ENCODE data around the gene MFAP3. TPM values are rescaled to one million over a fixed set of nuclear protein-coding genes. Genes with fewer than 3 reads are reported as not detected.

The MFAP3 gene
- total RNA-seq, 1 donor from 2014 or later: 37.9 TPM

DNA sequence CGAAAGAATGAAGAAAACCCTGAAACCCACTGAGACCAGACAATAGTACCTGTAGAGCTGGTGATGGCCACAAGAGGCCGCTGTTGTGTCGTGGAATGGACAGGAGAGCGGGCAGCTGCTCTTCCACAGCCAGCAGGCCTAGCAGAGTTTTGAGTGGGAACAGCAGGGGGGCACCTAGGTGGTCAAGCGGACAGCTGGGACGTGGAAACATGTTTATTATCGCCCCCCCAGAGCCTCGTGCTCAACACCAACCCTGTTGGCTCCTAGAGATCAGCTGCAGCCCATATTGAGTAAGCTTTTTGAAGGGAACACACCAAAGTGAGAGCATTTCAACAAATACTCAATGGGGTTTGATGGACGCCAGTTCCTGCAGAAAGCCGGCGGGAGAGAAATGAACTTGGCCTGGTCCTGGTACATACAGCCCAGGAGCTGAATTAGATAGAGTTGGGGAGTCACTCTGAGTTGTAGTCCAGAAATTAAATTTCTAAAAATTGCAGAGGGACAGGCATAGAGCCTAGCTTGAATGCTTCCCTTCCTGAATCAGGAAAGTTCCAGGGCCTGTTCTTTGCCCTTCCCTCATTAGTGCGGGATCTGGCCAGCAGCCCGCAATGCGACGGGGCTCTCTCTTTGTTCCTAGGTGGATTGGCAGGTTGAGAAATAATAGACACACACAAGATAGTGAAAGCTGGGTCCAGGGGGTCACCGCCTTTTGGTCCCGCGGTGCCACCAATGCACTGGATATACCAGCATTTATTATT lies 33.8 kb downstream of the MFAP3 start:
- Mint-ChIP-seq H3K9me3 (no peaks in the 10 kb centered on the region), H3K27ac (peak overlapping the region; percentile 14), H3K4me3 (no peak overlapping the region), H3K27me3 (peaks cover 36% of the 10 kb centered on the region), H3K4me1 (ENCODE audit: unreplicated experiment) (peaks cover 5% of the 10 kb centered on the region), H3K36me3 (no peaks in the 10 kb centered on the region)
- TF ChIP-seq, protein P1, sequence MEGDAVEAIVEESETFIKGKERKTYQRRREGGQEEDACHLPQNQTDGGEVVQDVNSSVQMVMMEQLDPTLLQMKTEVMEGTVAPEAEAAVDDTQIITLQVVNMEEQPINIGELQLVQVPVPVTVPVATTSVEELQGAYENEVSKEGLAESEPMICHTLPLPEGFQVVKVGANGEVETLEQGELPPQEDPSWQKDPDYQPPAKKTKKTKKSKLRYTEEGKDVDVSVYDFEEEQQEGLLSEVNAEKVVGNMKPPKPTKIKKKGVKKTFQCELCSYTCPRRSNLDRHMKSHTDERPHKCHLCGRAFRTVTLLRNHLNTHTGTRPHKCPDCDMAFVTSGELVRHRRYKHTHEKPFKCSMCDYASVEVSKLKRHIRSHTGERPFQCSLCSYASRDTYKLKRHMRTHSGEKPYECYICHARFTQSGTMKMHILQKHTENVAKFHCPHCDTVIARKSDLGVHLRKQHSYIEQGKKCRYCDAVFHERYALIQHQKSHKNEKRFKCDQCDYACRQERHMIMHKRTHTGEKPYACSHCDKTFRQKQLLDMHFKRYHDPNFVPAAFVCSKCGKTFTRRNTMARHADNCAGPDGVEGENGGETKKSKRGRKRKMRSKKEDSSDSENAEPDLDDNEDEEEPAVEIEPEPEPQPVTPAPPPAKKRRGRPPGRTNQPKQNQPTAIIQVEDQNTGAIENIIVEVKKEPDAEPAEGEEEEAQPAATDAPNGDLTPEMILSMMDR (conservative IDR thresholded peaks at IDR 0.05): peak; percentile 98
- peak; percentile 81 for DNase-seq (ENCODE audit: extremely low spot score, unreplicated experiment)

DNA sequence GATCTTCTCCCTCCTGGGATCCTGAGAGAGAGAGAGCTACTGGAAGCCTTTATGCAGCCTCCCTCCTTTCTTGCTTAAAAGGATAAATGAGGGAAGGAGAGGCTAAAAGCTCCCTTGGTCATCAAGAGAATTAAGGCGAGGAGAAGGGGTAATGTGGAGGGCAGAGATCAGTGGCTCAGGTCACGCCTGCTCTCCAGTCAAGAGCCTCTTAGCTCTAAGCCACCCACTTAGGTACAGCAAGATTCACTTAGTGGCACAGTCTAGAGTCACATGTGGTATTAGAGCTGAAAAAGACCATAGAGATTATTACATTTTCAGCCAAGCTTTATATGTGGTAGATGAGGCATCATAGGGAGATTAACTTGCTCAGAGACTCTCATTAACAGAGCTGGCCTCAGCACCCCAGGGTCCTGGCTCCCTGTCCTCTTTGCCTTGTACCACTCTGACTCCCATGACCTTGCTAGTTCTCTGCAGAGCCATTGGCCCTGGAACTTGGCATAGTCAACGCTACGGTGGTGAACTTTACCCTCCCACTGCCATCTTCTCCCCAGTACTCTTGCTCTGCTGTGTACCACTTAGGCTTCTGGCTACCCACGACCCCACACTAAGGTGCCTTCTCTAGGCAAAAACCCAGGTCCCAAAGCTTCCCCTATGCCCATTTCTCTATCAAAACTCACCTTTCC lies 37.6 kb downstream of the MFAP3 start:
- Mint-ChIP-seq H3K9me3 (no peaks in the 10 kb centered on the region), H3K27ac (no peak overlapping the region), H3K4me3 (no peak overlapping the region), H3K4me1 (ENCODE audit: unreplicated experiment) (peaks cover 20% of the 10 kb centered on the region), H3K36me3 (no peaks in the 10 kb centered on the region), H3K27me3 (peaks cover 40% of the 10 kb centered on the region)
- DNase-seq (ENCODE audit: extremely low spot score, unreplicated experiment): no peak
- TF ChIP-seq, protein P1 (conservative IDR thresholded peaks at IDR 0.05): no peak

DNA sequence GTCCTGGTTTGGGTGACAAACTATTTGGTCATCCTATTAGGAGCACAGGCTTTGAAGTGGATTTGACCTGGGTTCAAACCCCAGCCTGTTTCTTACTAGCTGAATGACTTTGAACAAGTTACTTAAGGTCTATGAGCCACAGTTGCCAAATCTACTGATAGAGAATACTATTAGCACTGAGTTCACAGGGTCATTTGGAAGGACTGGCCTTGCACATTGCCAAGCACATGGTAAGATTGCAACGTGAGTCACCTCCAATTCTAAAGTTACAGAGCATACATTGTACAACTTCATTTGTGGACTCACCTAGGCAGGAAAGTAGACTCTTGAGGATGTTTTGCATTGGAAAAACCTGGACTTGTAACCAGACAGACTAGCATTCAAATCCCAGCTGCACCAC lies 38.9 kb downstream of the MFAP3 start:
- no peak overlapping the region for H3K4me3 Mint-ChIP-seq
- DNase-seq (ENCODE audit: extremely low spot score, unreplicated experiment): no peak
- H3K27me3 Mint-ChIP-seq: peaks cover 36% of the 10 kb centered on the region
- no peak overlapping the region for H3K27ac Mint-ChIP-seq
- TF ChIP-seq, protein P1 (conservative IDR thresholded peaks at IDR 0.05): no peak
- no peaks in the 10 kb centered on the region for H3K9me3 Mint-ChIP-seq
- no peaks in the 10 kb centered on the region for H3K36me3 Mint-ChIP-seq
- peaks cover 20% of the 10 kb centered on the region for H3K4me1 Mint-ChIP-seq (ENCODE audit: unreplicated experiment)

DNA sequence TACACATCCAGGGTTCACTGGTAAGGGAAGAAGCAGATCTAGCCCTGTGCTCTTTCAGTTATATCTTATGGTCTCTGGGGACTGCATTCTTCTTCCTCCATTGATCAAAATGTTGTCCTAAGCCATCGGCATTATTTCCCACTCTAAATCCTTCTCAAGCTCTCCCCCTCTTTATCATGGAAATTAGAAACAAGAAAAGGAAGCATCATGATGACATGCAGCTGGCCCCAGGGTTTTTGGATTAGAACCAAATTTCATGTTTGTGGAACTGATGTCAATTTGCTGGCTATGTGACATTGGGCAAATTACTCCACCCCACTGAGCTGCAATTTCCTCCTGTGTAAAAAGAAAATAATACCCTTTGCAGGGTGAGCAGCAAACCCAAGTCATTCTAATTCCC lies 39.5 kb downstream of the MFAP3 start:
- Mint-ChIP-seq H3K36me3 (no peaks in the 10 kb centered on the region), H3K4me3 (no peak overlapping the region)

DNA sequence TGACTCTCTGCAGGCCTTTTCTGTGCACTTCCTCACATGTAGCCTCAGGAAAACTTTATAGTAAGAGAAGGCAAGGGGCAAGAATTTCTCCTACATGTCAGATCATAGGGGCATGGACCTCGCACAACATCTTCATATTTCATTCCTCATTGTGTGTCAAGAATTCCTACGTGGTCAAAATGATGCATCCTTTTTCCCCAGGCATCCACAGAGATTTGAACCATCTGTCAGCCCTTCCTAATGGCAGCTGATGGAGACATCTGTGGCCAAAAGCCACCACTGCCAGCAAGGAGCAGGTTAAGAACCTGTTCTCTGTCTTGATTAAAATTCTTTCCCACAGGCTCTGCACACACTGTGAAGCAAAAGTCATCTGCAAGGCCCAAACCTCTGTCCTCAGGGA lies 42.5 kb downstream of the MFAP3 start:
- DNase-seq (ENCODE audit: extremely low spot score, unreplicated experiment): no peak
- no peaks in the 10 kb centered on the region for H3K36me3 Mint-ChIP-seq
- H3K4me3 Mint-ChIP-seq: no peak overlapping the region
- H3K9me3 Mint-ChIP-seq: no peaks in the 10 kb centered on the region
- H3K4me1 Mint-ChIP-seq (ENCODE audit: unreplicated experiment): peaks cover 24% of the 10 kb centered on the region
- TF ChIP-seq, protein P1 (conservative IDR thresholded peaks at IDR 0.05): no peak
- peaks cover 52% of the 10 kb centered on the region for H3K27me3 Mint-ChIP-seq
- H3K27ac Mint-ChIP-seq: no peak overlapping the region

More for the DNA sequence above, 39.5 kb downstream of the MFAP3 start:
- TF ChIP-seq, protein P1 (conservative IDR thresholded peaks at IDR 0.05): no peak
- Mint-ChIP-seq H3K9me3 (no peaks in the 10 kb centered on the region), H3K27ac (no peak overlapping the region), H3K4me1 (ENCODE audit: unreplicated experiment) (peaks cover 20% of the 10 kb centered on the region), H3K27me3 (peaks cover 33% of the 10 kb centered on the region)
- DNase-seq (ENCODE audit: extremely low spot score, unreplicated experiment): no peak
